HUES48 (cell line): Measurements from ENCODE around the gene ZMYND8.
A peak's percentile ranks its signal among the peaks of the same experiment; 100 is the strongest.
"Not testable (repeated sequence)": the region's sequence is repeated elsewhere in the genome, so short reads cannot be mapped to it uniquely, and the experiment has no call there.

ENCODE experiments used
- H3K27ac ChIP-seq: one replicate; pipeline ENCODE4 v1.7.0; 2013; ENCODE audit warnings: low read depth, low read length, inconsistent platforms
- H3K27me3 ChIP-seq: 2 replicates; pipeline ENCODE4 v1.6.1; 2013; ENCODE audit warnings: mild to moderate bottlenecking, low read length; ENCODE audit not compliant: control insufficient read depth, insufficient read depth
- H3K36me3 ChIP-seq: 2 replicates; pipeline ENCODE4 v1.6.1; 2013; ENCODE audit warnings: low read length; ENCODE audit not compliant: control insufficient read depth, insufficient read depth
- H3K4me1 ChIP-seq: 2 replicates; pipeline ENCODE4 v1.6.1; 2013; ENCODE audit warnings: mild to moderate bottlenecking, low read length; ENCODE audit not compliant: control insufficient read depth, insufficient read depth
- H3K4me3 ChIP-seq: 2 replicates; pipeline ENCODE4 v1.5.1; 2013; ENCODE audit warnings: mild to moderate bottlenecking, low read depth, low read length
- H3K9ac ChIP-seq: 2 replicates; pipeline ENCODE4 v1.6.1; 2013; ENCODE audit warnings: mild to moderate bottlenecking, low read depth, low read length, moderate library complexity
- H3K9me3 ChIP-seq: 2 replicates; pipeline ENCODE4 v1.6.1; 2013; ENCODE audit warnings: low read length; ENCODE audit not compliant: control insufficient read depth, insufficient read depth

Gene ZMYND8

GRCh38 chr20:47278907-47279348 is 77.6 kb downstream of the ZMYND8 start:
- Histone ChIP-seq H3K4me3 (no peak overlapping the region), H3K27ac (no peak overlapping the region), H3K9me3 (no peaks in the 10 kb centered on the region), H3K36me3 (peaks cover 97% of the 10 kb centered on the region), H3K27me3 (no peaks in the 10 kb centered on the region), H3K4me1 (0 out of 2 replicates have a peak, but pooled peaks cover 4% of the 10 kb centered on the region), H3K9ac (no peak overlapping the region)

GRCh38 chr20:47277535-47277872 is 79.0 kb downstream of the ZMYND8 start:
- H3K4me3 ChIP-seq, H3K9me3 ChIP-seq, H3K27me3 ChIP-seq, H3K4me1 ChIP-seq, H3K9ac ChIP-seq, H3K27ac ChIP-seq: not testable (repeated sequence)
- H3K36me3 ChIP-seq: peaks cover 90% of the 10 kb centered on the region

GRCh38 chr20:47276851-47277534 is 79.5 kb downstream of the ZMYND8 start:
- Histone ChIP-seq H3K36me3 (peaks cover 89% of the 10 kb centered on the region), H3K4me1 (0 out of 2 replicates have a peak, but pooled peaks cover 4% of the 10 kb centered on the region), H3K9me3 (no peaks in the 10 kb centered on the region), H3K27ac (no peak overlapping the region), H3K4me3 (no peak overlapping the region), H3K27me3 (no peaks in the 10 kb centered on the region), H3K9ac (no peak overlapping the region)

- H3K9me3 ChIP-seq: no peaks in the 10 kb centered on the region
- no peak overlapping the region for H3K4me3 ChIP-seq
- H3K4me1 ChIP-seq: 0 out of 2 replicates have a peak, but pooled peaks cover 4% of the 10 kb centered on the region
- no peak overlapping the region for H3K27ac ChIP-seq
- peaks cover 86% of the 10 kb centered on the region for H3K36me3 ChIP-seq
- no peak overlapping the region for H3K9ac ChIP-seq
- H3K27me3 ChIP-seq: no peaks in the 10 kb centered on the region
Measured at GRCh38 chr20:47276251-47276650, 80.2 kb downstream of the ZMYND8 start.

- peaks cover 83% of the 10 kb centered on the region for H3K36me3 ChIP-seq
- no peaks in the 10 kb centered on the region for H3K9me3 ChIP-seq
- H3K27me3 ChIP-seq: no peaks in the 10 kb centered on the region
- H3K4me3 ChIP-seq: no peak overlapping the region
- no peak overlapping the region for H3K27ac ChIP-seq
- H3K9ac ChIP-seq: no peak overlapping the region
- H3K4me1 ChIP-seq: 0 out of 2 replicates have a peak, but pooled peaks cover 4% of the 10 kb centered on the region
Measured at GRCh38 chr20:47275548-47275947, 81.0 kb downstream of the ZMYND8 start.

GRCh38 chr20:47274401-47275108 is 81.9 kb downstream of the ZMYND8 start:
- Histone ChIP-seq H3K27me3 (no peaks in the 10 kb centered on the region), H3K9ac (no peak overlapping the region), H3K36me3 (peaks cover 79% of the 10 kb centered on the region), H3K27ac (peak overlapping the region; percentile 69), H3K4me1 (0 out of 2 replicates have a peak, but pooled peaks cover 4% of the 10 kb centered on the region), H3K4me3 (no peak overlapping the region), H3K9me3 (no peaks in the 10 kb centered on the region)

GRCh38 chr20:47273591-47274235 is 82.8 kb downstream of the ZMYND8 start:
- Histone ChIP-seq H3K4me3 (no peak overlapping the region), H3K4me1 (0 out of 2 replicates have a peak, but pooled peaks cover 4% of the 10 kb centered on the region), H3K27me3 (no peaks in the 10 kb centered on the region), H3K36me3 (peaks cover 76% of the 10 kb centered on the region), H3K27ac (peak overlapping the region; percentile 69), H3K9me3 (no peaks in the 10 kb centered on the region), H3K9ac (no peak overlapping the region)

- H3K4me3 ChIP-seq: no peak overlapping the region
- 0 out of 2 replicates have a peak, but pooled peaks cover 4% of the 10 kb centered on the region for H3K4me1 ChIP-seq
- H3K9ac ChIP-seq: no peak overlapping the region
- H3K27me3 ChIP-seq: no peaks in the 10 kb centered on the region
- no peaks in the 10 kb centered on the region for H3K9me3 ChIP-seq
- H3K27ac ChIP-seq: no peak overlapping the region
- H3K36me3 ChIP-seq: peaks cover 70% of the 10 kb centered on the region
Measured at GRCh38 chr20:47272893-47273590, 83.5 kb downstream of the ZMYND8 start.

GRCh38 chr20:47271046-47271615 is 85.4 kb downstream of the ZMYND8 start:
- H3K9me3 ChIP-seq: no peaks in the 10 kb centered on the region
- H3K4me3 ChIP-seq: no peak overlapping the region
- no peak overlapping the region for H3K27ac ChIP-seq
- no peak overlapping the region for H3K9ac ChIP-seq
- peaks cover 71% of the 10 kb centered on the region for H3K36me3 ChIP-seq
- H3K4me1 ChIP-seq: 0 out of 2 replicates have a peak, but pooled peaks cover 4% of the 10 kb centered on the region
- no peaks in the 10 kb centered on the region for H3K27me3 ChIP-seq

- peaks cover 71% of the 10 kb centered on the region for H3K36me3 ChIP-seq
- no peaks in the 10 kb centered on the region for H3K9me3 ChIP-seq
- no peak overlapping the region for H3K4me3 ChIP-seq
- H3K27me3 ChIP-seq: no peaks in the 10 kb centered on the region
- no peak overlapping the region for H3K9ac ChIP-seq
- 0 out of 2 replicates have a peak, but pooled peaks cover under 1% of the 10 kb centered on the region for H3K4me1 ChIP-seq
- H3K27ac ChIP-seq: no peak overlapping the region
Measured at GRCh38 chr20:47269309-47270165, 87.0 kb downstream of the ZMYND8 start.
